Measurements from ENCODE around the gene KLK15. TPM values are rescaled to one million over a fixed set of nuclear protein-coding genes. Genes with fewer than 3 reads are reported as not detected.

Gene KLK15
- total and polyA plus RNA-seq, 2 of the 4 experiments (the other 2 are of a cell fraction), result not detected

- no peak overlapping the region for H3K14ac ChIP-seq (replicated peaks; ENCODE audit: low read depth, low read length)
- no peak for DNase-seq
- in situ Hi-C loops (cut with MboI; ENCODE audit: low sequenced_read_pairs), result no loop called here
- H3K9ac ChIP-seq (ENCODE audit: low read depth, low read length), result no peak overlapping the region
- no peaks in the 10 kb centered on the region for H3K36me3 ChIP-seq (ENCODE audit: control insufficient read depth, insufficient read depth, low read length)
- no peaks in the 10 kb centered on the region for H4K20me1 ChIP-seq (ENCODE audit: insufficient read depth, low read length)
- H3K79me1 ChIP-seq (ENCODE audit: low read depth in 1 of 2, low read length in 2 of 2), result no peaks in the 10 kb centered on the region
- no peak overlapping the region for H3K27ac ChIP-seq (ENCODE audit: insufficient read depth, low read length)
- no peak overlapping the region for H2BK120ac ChIP-seq (ENCODE audit: low read depth, low read length)
- H2BK20ac ChIP-seq (ENCODE audit: low read depth, low read length), result no peak overlapping the region
- no peaks in the 10 kb centered on the region for H3K9me1 ChIP-seq (ENCODE audit: insufficient read depth, low read length)
- no peak overlapping the region for H3K56ac ChIP-seq (ENCODE audit: extremely low read depth, insufficient read depth, low read length)
- WGBS, 2 experiments (ENCODE audit: extremely low coverage in 2 of 2, insufficient read length in 1 of 2), result 70% methylated on average over 2 of the region's 6 CpGs; no CpG with 5 or more reads in 1 of the 2 experiments
- no TSS peak for BruUV-seq (replicated peaks)
- ChIA-PET CTCF (no interaction called here), POLR2A (ENCODE audit: unreplicated experiment) (no interaction called here)
- dilution Hi-C loops (cut with HindIII; ENCODE audit: low sequenced_read_pairs, unreplicated experiment), result no loop called here
- intact Hi-C loops (cut with micrococcal nuclease), result no loop called here
- TF ChIP-seq MXI1 (IDR thresholded peaks at IDR 0.05; ENCODE audit: borderline replicate concordance, low read depth, low read length) (no peak), MAZ (IDR thresholded peaks at IDR 0.05; ENCODE audit: borderline replicate concordance, low read depth, low read length) (no peak), POLR2A (IDR thresholded peaks at IDR 0.05; ENCODE audit: low read depth, low read length) (no peak), CEBPB (IDR thresholded peaks at IDR 0.05; ENCODE audit: low read depth, low read length) (no peak), RFX5 (IDR thresholded peaks at IDR 0.05; ENCODE audit: low read depth, low read length) (no peak), RCOR1 (IDR thresholded peaks at IDR 0.05; ENCODE audit: insufficient replicate concordance, low read length) (no peak), NFE2L2 (IDR thresholded peaks at IDR 0.05; ENCODE audit: low read depth, low read length) (no peak)
- TF ChIP-seq, protein P1, sequence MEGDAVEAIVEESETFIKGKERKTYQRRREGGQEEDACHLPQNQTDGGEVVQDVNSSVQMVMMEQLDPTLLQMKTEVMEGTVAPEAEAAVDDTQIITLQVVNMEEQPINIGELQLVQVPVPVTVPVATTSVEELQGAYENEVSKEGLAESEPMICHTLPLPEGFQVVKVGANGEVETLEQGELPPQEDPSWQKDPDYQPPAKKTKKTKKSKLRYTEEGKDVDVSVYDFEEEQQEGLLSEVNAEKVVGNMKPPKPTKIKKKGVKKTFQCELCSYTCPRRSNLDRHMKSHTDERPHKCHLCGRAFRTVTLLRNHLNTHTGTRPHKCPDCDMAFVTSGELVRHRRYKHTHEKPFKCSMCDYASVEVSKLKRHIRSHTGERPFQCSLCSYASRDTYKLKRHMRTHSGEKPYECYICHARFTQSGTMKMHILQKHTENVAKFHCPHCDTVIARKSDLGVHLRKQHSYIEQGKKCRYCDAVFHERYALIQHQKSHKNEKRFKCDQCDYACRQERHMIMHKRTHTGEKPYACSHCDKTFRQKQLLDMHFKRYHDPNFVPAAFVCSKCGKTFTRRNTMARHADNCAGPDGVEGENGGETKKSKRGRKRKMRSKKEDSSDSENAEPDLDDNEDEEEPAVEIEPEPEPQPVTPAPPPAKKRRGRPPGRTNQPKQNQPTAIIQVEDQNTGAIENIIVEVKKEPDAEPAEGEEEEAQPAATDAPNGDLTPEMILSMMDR (conservative IDR thresholded peaks at IDR 0.05; ENCODE audit: low read depth, low read length), result no peak
- H3K23ac ChIP-seq (ENCODE audit: low read depth, low read length), result no peak overlapping the region
- no peak overlapping the region for H3K4me3 ChIP-seq (ENCODE audit: insufficient read depth, low read depth, low read length)
- H2AK5ac ChIP-seq (ENCODE audit: low read depth, low read length), result no peak overlapping the region
- no peak overlapping the region for H3K18ac ChIP-seq (ENCODE audit: low read depth, low read length)
- no peaks in the 10 kb centered on the region for H3K4me1 ChIP-seq (ENCODE audit: control insufficient read depth, insufficient read depth, low read length)
- H4K5ac ChIP-seq (ENCODE audit: low read depth, low read length), result no peak overlapping the region
- H2AFZ ChIP-seq (replicated peaks; ENCODE audit: low read length, poor library complexity), result no peak overlapping the region
- H3K9me3 ChIP-seq (ENCODE audit: control insufficient read depth, insufficient read depth, low read length), result 0 out of 2 replicates have a peak, but pooled peaks cover 4% of the 10 kb centered on the region
- H2BK15ac ChIP-seq (ENCODE audit: low read depth, low read length), result no peak overlapping the region
- H4K8ac ChIP-seq (ENCODE audit: low read depth in 2 of 2, low read length in 2 of 2), result no peak overlapping the region
- H3K4me2 ChIP-seq (ENCODE audit: low read depth, low read length), result no peak overlapping the region
- no peak for ATAC-seq (ENCODE audit: low read depth)
- no peak overlapping the region for H2BK5ac ChIP-seq (ENCODE audit: low read depth, low read length, poor library complexity, severe bottlenecking)
- H4K91ac ChIP-seq (ENCODE audit: insufficient read depth, low read depth, low read length), result no peak overlapping the region
- no peak overlapping the region for H2AK9ac ChIP-seq (replicated peaks; ENCODE audit: low read depth, low read length, poor library complexity)
- peaks cover 4% of the 10 kb centered on the region; the same call in 1 of the 2 replicates for H3K27me3 ChIP-seq (ENCODE audit: control insufficient read depth, insufficient read depth, low read length)
- no peak overlapping the region for H3K4ac ChIP-seq (ENCODE audit: low read depth, low read length)
Measured at GRCh38 chr19:50857366-50857765, 24.0 kb upstream of the KLK15 start.

All from IMR-90 (cell line).